ENCODE results near the gene KIF26B.

Gene KIF26B

GRCh38 chr1:245688536-245689453 is 534.0 kb downstream of the KIF26B start:
- no peaks in the 10 kb centered on the region for H3K79me2 ChIP-seq (ENCODE audit: insufficient read depth, low read length)
- no peaks in the 10 kb centered on the region for H3K9me2 ChIP-seq (replicated peaks; ENCODE audit: insufficient read depth, low read length)
- H3K27me3 ChIP-seq (ENCODE audit: low read length) = no peaks in the 10 kb centered on the region
- H3K9ac ChIP-seq (ENCODE audit: low read length) = no peak overlapping the region
- H4K20me1 ChIP-seq (ENCODE audit: low read depth, low read length) = no peaks in the 10 kb centered on the region
- H3K27ac ChIP-seq (ENCODE audit: low read depth, low read length) = no peak overlapping the region
- H3K4me3 ChIP-seq (ENCODE audit: insufficient read depth, low read length, poor library complexity, severe bottlenecking) = no peak overlapping the region
- no peaks in the 10 kb centered on the region for H3F3A ChIP-seq (ENCODE audit: insufficient read depth)
- no peak overlapping the region for H2AFZ ChIP-seq (ENCODE audit: low read depth, low read length, severe bottlenecking)
- H3K9me3 ChIP-seq (ENCODE audit: insufficient read depth, low read length) = no peaks in the 10 kb centered on the region
- no peak for TF ChIP-seq EZH2phosphoT487 (conservative IDR thresholded peaks at IDR 0.05; ENCODE audit: low read length)
- no peak for TF ChIP-seq CTCF (IDR thresholded peaks at IDR 0.05; ENCODE audit: insufficient read depth, low read length, poor library complexity, severe bottlenecking)
- H3K36me3 ChIP-seq (ENCODE audit: low read length) = no peaks in the 10 kb centered on the region
- no peak overlapping the region for H3K4me2 ChIP-seq (ENCODE audit: low read depth, low read length, poor library complexity, severe bottlenecking)

GRCh38 chr1:245690156-245690690 is 535.4 kb downstream of the KIF26B start:
- H3K27me3 ChIP-seq (ENCODE audit: low read length) = no peaks in the 10 kb centered on the region
- no peak overlapping the region for H3K27ac ChIP-seq (ENCODE audit: low read depth, low read length)
- H3F3A ChIP-seq (ENCODE audit: insufficient read depth) = no peaks in the 10 kb centered on the region
- TF ChIP-seq EZH2phosphoT487 (conservative IDR thresholded peaks at IDR 0.05; ENCODE audit: low read length) (no peak), CTCF (IDR thresholded peaks at IDR 0.05; ENCODE audit: insufficient read depth, low read length, poor library complexity, severe bottlenecking) (no peak)
- H3K79me2 ChIP-seq (ENCODE audit: insufficient read depth, low read length) = no peaks in the 10 kb centered on the region
- H4K20me1 ChIP-seq (ENCODE audit: low read depth, low read length) = no peaks in the 10 kb centered on the region
- no peak overlapping the region for H3K4me2 ChIP-seq (ENCODE audit: low read depth, low read length, poor library complexity, severe bottlenecking)
- no peak overlapping the region for H3K9ac ChIP-seq (ENCODE audit: low read length)
- no peak overlapping the region for H3K4me3 ChIP-seq (ENCODE audit: insufficient read depth, low read length, poor library complexity, severe bottlenecking)
- H2AFZ ChIP-seq (ENCODE audit: low read depth, low read length, severe bottlenecking) = no peak overlapping the region
- no peaks in the 10 kb centered on the region for H3K36me3 ChIP-seq (ENCODE audit: low read length)
- H3K9me2 ChIP-seq (replicated peaks; ENCODE audit: insufficient read depth, low read length) = no peaks in the 10 kb centered on the region
- no peaks in the 10 kb centered on the region for H3K9me3 ChIP-seq (ENCODE audit: insufficient read depth, low read length)

- H3F3A ChIP-seq (ENCODE audit: insufficient read depth) = no peaks in the 10 kb centered on the region
- no peaks in the 10 kb centered on the region for H4K20me1 ChIP-seq (ENCODE audit: low read depth, low read length)
- no peak overlapping the region for H3K27ac ChIP-seq (ENCODE audit: low read depth, low read length)
- no peaks in the 10 kb centered on the region for H3K9me2 ChIP-seq (replicated peaks; ENCODE audit: insufficient read depth, low read length)
- TF ChIP-seq CTCF (IDR thresholded peaks at IDR 0.05; ENCODE audit: insufficient read depth, low read length, poor library complexity, severe bottlenecking) (no peak), EZH2phosphoT487 (conservative IDR thresholded peaks at IDR 0.05; ENCODE audit: low read length) (no peak)
- H3K79me2 ChIP-seq (ENCODE audit: insufficient read depth, low read length) = no peaks in the 10 kb centered on the region
- no peak overlapping the region for H3K9ac ChIP-seq (ENCODE audit: low read length)
- H2AFZ ChIP-seq (ENCODE audit: low read depth, low read length, severe bottlenecking) = no peak overlapping the region
- H3K36me3 ChIP-seq (ENCODE audit: low read length) = no peaks in the 10 kb centered on the region
- H3K9me3 ChIP-seq (ENCODE audit: insufficient read depth, low read length) = no peaks in the 10 kb centered on the region
- no peaks in the 10 kb centered on the region for H3K27me3 ChIP-seq (ENCODE audit: low read length)
- no peak overlapping the region for H3K4me2 ChIP-seq (ENCODE audit: low read depth, low read length, poor library complexity, severe bottlenecking)
- no peak overlapping the region for H3K4me3 ChIP-seq (ENCODE audit: insufficient read depth, low read length, poor library complexity, severe bottlenecking)
Measured at GRCh38 chr1:245690946-245691541, 536.3 kb downstream of the KIF26B start.

Data from SU-DHL-6 (cell line).